Gastrocnemius medialis (tissue), 4 donors: ENCODE results near the gene TTLL10. TPM values are rescaled to one million over a fixed set of nuclear protein-coding genes. Genes with fewer than 3 reads are reported as not detected.

ENCODE experiments used
- ATAC-seq, 2 donors: fragments of 150-250 bp; one replicate each; pipeline ENCODE4 v1.9.1; 2016
- DNase-seq, 2 donors: peaks; one replicate each; pipeline ENCODE4 v3.0.0-alpha.2; 2019
- H3K27ac ChIP-seq, 4 donors: fragments of 200-600 bp; sonication (generic); 1 replicate in 1 of 4; 2 replicates in 3 of 4; pipeline ENCODE4 v1.5.1; 2016 to 2018; ENCODE audit warnings: mild to moderate bottlenecking in 2 of 4, moderate library complexity in 1 of 4
- H3K27me3 ChIP-seq, 3 donors: fragments of 200-600 bp; sonication (generic) in 2 of 3; 1 replicate in 1 of 3; 2 replicates in 2 of 3; pipeline versions ENCODE4 v1.5.1 to v1.6.0; 2016 to 2019; ENCODE audit warnings: mild to moderate bottlenecking in 1 of 3, moderate library complexity in 1 of 3
- H3K36me3 ChIP-seq, 2 donors: fragments of 200-600 bp; sonication (generic) in 1 of 2; one replicate each; pipeline ENCODE4 v1.5.1; 2017 to 2018
- H3K4me1 ChIP-seq, 2 donors: fragments of 200-600 bp; sonication (generic) in 1 of 2; one replicate each; pipeline ENCODE4 v1.5.1; 2016 to 2017; ENCODE audit warnings: mild to moderate bottlenecking in 2 of 2
- H3K4me3 ChIP-seq, 4 donors: fragments of 200-600 bp; sonication (generic) in 3 of 4; 1 replicate in 1 of 4; 2 replicates in 3 of 4; pipeline ENCODE4 v1.5.1; 2016 to 2019; ENCODE audit warnings: mild to moderate bottlenecking in 2 of 4
- H3K9me3 ChIP-seq, 3 donors: fragments of 200-600 bp; sonication (generic) in 2 of 3; 1 replicate in 1 of 3; 2 replicates in 2 of 3; pipeline ENCODE4 v1.5.1; 2016 to 2019
- POLR2A ChIP-seq, 2 donors: fragments of 450-650 bp; IDR thresholded peaks; one replicate each; pipeline ENCODE4 v1.6.1; 2017; ENCODE audit warnings: antibody characterized with exemption in 2 of 2, mild to moderate bottlenecking in 2 of 2, moderate library complexity in 2 of 2
- in situ Hi-C, 4 donors: fragments of 200-750 bp; cut with MboI; loops; one replicate each; pipeline versions ENCODE4 v1.15.0 to v1.8.0; 2017; ENCODE audit warnings: low sequenced_read_pairs in 4 of 4
- intact Hi-C: fragments of 100-400 bp; cut with DNase I; formaldehyde crosslinking; loops from one replicate; pipeline ENCODE4 v1.15.1; 2023; ENCODE audit warnings: low total_unique reads
- total RNA-seq, 4 donors: library from RNA; depleted of rRNA; stranded (reverse); fragments of >200 nt; gene quantifications; one replicate each; pipeline versions ENCODE4 v1.1.0 to v1.2.3, GENCODE V29; 2016
- TF ChIP-seq, protein P1 (sequence below), 5 experiments: fragments of 450-650 bp in 3 of 5; fragments of 200-600 bp in 2 of 5; sonication (generic) in 2 of 5; IDR thresholded peaks in 4 of 5; conservative IDR thresholded peaks in 1 of 5; 1 replicate in 4 of 5; 2 replicates in 1 of 5; pipeline ENCODE4 v1.5.1; 2016 to 2019; ENCODE audit warnings: antibody characterized with exemption in 5 of 5, mild to moderate bottlenecking in 3 of 5, moderate library complexity in 3 of 5

Gene TTLL10
- total RNA-seq, 4 donors from 2014 or later, result 0.13 to 0.16 TPM; not detected in 2

DNA sequence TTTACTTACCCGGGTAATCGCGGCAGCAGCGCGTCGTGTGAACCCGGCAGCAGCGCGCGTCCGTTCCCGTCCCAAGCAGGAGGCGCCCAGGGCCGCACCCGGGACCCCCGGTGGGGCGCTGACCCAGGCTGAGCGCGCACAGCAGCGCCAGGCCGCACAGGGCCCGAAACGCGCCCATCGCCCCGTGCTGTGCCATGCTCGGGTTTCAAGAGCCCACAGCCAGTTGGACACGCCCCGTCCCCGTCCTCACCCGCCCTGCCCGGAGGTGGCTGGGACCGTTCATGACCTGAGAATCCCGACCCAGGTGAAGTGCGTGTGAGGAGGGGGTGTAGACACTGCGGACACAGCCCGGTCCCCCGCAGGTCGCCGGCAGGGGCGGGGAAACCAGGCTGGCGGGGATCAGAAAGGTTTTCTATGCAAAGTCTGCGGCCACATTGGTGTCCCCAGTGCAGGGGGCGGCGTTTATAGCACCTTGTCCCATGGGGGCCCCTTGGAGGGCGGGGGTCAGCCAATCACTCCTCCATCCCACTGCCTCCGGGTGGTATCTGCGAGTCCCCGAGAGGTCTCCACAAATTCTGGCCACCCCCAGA lies 32.8 kb downstream of the TTLL10 start, which contains the start of gene TNFRSF18:
TSS of gene TNFRSF18 (minus strand) at position 217 of the 590 bp plus-strand sequence. CDS start at position 196, 21 bp downstream.
- ATAC-seq (no peak), DNase-seq (no peak)
- peak within 1 kb of the TSS; percentile 2 to 36 (median 26) for H3K4me3 ChIP-seq
- intact Hi-C loops (loop anchor here (10.0 kb wide), 1 partner anchor 72 kb away; no protein-coding TSS in a partner anchor), in situ Hi-C loops (no loop called here)
- peaks cover 19 to 41% (median 34%) of the 10 kb centered on the region in 3 donors for H3K27me3 ChIP-seq
- no peaks in the 10 kb centered on the region for H3K9me3 ChIP-seq
- H3K4me1 ChIP-seq, result peaks cover 5 to 6% of the 10 kb centered on the region in 2 donors
- no peak for TF ChIP-seq POLR2A (IDR thresholded peaks at IDR 0.05)
- TF ChIP-seq, protein P1, sequence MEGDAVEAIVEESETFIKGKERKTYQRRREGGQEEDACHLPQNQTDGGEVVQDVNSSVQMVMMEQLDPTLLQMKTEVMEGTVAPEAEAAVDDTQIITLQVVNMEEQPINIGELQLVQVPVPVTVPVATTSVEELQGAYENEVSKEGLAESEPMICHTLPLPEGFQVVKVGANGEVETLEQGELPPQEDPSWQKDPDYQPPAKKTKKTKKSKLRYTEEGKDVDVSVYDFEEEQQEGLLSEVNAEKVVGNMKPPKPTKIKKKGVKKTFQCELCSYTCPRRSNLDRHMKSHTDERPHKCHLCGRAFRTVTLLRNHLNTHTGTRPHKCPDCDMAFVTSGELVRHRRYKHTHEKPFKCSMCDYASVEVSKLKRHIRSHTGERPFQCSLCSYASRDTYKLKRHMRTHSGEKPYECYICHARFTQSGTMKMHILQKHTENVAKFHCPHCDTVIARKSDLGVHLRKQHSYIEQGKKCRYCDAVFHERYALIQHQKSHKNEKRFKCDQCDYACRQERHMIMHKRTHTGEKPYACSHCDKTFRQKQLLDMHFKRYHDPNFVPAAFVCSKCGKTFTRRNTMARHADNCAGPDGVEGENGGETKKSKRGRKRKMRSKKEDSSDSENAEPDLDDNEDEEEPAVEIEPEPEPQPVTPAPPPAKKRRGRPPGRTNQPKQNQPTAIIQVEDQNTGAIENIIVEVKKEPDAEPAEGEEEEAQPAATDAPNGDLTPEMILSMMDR (IDR thresholded peaks at IDR 0.05 in 4 of 5, conservative IDR thresholded peaks at IDR 0.05 in 1 of 5), result no peak
- H3K36me3 ChIP-seq, result no peaks in the 10 kb centered on the region
- no peak within 1 kb of the TSS for H3K27ac ChIP-seq

DNA sequence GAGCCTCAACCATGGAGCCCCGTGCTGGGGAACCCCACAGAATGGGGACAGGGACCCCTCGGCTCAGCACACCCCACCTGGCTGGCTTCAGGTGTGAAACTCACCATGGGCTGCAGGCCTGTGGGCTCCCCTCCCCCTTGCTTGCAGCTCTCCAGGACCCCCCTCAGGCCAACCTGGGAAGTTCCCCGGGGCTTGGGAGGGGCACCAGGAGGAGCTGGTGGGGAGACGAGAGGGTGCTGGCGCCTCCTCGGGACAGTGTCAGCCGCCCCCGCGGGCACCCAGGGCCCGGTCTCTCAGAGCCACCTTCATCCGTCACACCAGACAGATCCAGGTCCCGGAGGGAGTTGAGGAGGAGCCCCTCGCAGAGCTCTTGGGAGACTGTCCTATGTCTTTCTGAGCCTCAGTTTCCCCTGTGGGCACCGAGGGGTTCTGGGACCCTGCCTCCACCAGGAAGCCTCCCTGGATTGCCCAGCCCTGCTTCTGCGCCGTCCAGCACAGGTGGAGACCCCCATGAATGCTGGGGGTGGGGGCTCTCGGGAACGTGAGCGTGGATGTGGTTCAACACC lies 33.4 kb downstream of the TTLL10 start:
- TF ChIP-seq POLR2A (IDR thresholded peaks at IDR 0.05), result no peak
- TF ChIP-seq, protein P1 (IDR thresholded peaks at IDR 0.05 in 4 of 5, conservative IDR thresholded peaks at IDR 0.05 in 1 of 5), result no peak
- Histone ChIP-seq H3K9me3 (no peaks in the 10 kb centered on the region), H3K4me1 (peaks cover 5 to 6% of the 10 kb centered on the region in 2 donors), H3K27me3 (peaks cover 19 to 41% (median 34%) of the 10 kb centered on the region in 3 donors), H3K27ac (no peak overlapping the region), H3K4me3 (no peak overlapping the region), H3K36me3 (no peaks in the 10 kb centered on the region)
- no peak for DNase-seq
- in situ Hi-C loops (no loop called here), intact Hi-C loops (loop anchor here (10.0 kb wide), 1 partner anchor 72 kb away; no protein-coding TSS in a partner anchor)
- ATAC-seq, result no peak

DNA sequence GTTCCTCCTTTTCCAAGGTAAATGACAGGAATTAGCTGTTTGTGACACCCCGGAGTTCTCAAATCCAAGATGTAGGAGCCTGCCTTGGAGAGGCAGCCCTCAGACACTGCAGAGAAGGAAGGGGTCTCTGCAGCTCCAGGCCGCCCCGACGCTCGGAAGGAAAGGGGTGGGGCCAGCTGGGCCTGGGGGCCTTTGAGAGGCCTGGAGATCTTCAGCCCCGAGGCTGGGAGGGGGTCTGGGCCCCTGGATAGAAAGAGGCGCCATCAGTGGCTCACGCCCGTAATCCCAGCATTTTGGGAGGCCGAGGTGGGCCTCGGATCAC lies 33.9 kb downstream of the TTLL10 start:
- Histone ChIP-seq H3K36me3 (no peaks in the 10 kb centered on the region), H3K27ac (no peak overlapping the region), H3K4me3 (no peak overlapping the region), H3K9me3 (no peaks in the 10 kb centered on the region), H3K4me1 (peaks cover 5 to 6% of the 10 kb centered on the region in 2 donors), H3K27me3 (peaks cover 19 to 41% (median 34%) of the 10 kb centered on the region in 3 donors)
- ATAC-seq, result no peak
- in situ Hi-C loops (no loop called here), intact Hi-C loops (loop anchor here (10.0 kb wide), 1 partner anchor 73 kb away; no protein-coding TSS in a partner anchor)
- TF ChIP-seq, protein P1 (IDR thresholded peaks at IDR 0.05 in 4 of 5, conservative IDR thresholded peaks at IDR 0.05 in 1 of 5), result no peak
- TF ChIP-seq POLR2A (IDR thresholded peaks at IDR 0.05), result no peak
- DNase-seq, result no peak

DNA sequence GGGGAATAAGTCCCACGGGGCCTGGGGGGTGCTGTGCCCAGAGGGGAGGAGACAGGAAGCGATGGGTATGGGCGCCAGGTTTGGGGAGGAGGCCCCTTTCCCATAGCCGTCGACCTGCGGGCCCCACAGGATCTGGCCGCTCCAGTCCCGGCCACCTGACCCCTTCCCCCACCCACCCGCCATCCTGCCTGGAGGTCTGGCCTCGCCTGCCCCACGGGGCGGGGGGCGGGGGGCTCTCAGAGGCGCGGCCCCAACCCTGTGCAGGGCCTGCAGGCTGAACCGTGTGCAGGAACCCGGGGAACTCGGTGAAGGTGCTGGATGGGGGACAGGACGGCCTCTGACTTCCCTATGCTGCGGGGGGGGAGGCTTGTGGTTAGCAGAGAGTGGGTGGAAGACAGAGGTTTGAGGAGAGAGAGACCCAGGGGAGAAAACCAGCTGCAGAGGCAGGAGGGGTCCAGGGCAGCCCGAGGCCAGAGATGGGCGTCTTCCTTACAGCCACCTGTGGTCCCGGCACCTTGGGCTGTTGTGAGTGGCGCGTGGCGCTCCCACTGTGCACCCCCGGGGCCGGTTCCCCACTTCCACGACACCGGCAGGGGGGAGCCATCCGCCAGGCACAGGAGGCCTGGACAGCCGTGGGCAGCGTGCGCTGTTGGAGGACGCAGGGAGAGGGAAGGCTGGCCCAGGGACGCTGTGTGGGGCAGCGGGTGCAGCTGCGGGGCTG lies 35.2 kb downstream of the TTLL10 start:
- TF ChIP-seq, protein P1 (IDR thresholded peaks at IDR 0.05 in 4 of 5, conservative IDR thresholded peaks at IDR 0.05 in 1 of 5), result no peak
- no peak for TF ChIP-seq POLR2A (IDR thresholded peaks at IDR 0.05)
- peak overlapping the region in 1 of 4 donors; percentile 41 for H3K4me3 ChIP-seq
- ATAC-seq (no peak), DNase-seq (no peak)
- H3K36me3 ChIP-seq, result no peaks in the 10 kb centered on the region
- intact Hi-C loops (loop anchor here (10.0 kb wide), 1 partner anchor 74 kb away; no protein-coding TSS in a partner anchor), in situ Hi-C loops (no loop called here)
- no peak overlapping the region for H3K27ac ChIP-seq
- peaks cover 5 to 6% of the 10 kb centered on the region in 2 donors for H3K4me1 ChIP-seq
- no peaks in the 10 kb centered on the region for H3K9me3 ChIP-seq
- peaks cover 19 to 35% (median 26%) of the 10 kb centered on the region in 3 donors for H3K27me3 ChIP-seq
